GM12878 (cell line): ENCODE results near the gene TEX2. TPM values are rescaled to one million over a fixed set of nuclear protein-coding genes. Genes with fewer than 3 reads are reported as not detected.
A peak's percentile ranks its signal among the peaks of the same experiment; 100 is the strongest.

Experiments used
- ATF7 ChIP-seq: fragments of 450-650 bp; IDR thresholded peaks from 2 replicates; pipeline ENCODE4 v1.6.1; 2016; ENCODE audit warnings: low read depth, mild to moderate bottlenecking
- BHLHE40 ChIP-seq, 2 experiments: fragments of 450-650 bp in 1 of 2; IDR thresholded peaks; 2 replicates each; pipeline ENCODE4 v1.6.1; 2011 to 2017; ENCODE audit warnings: low read depth in 2 of 2, borderline replicate concordance in 1 of 2, improper control_type of control experiment in 1 of 2, low read length in 1 of 2, mild to moderate bottlenecking in 1 of 2
- CREB1 ChIP-seq: IDR thresholded peaks from 2 replicates; pipeline ENCODE4 v1.6.1; 2012; ENCODE audit warnings: low read depth, mild to moderate bottlenecking, inconsistent platforms
- E4F1 ChIP-seq: fragments of 450-650 bp; IDR thresholded peaks from 2 replicates; pipeline ENCODE4 v1.6.1; 2018; ENCODE audit warnings: borderline replicate concordance, mild to moderate bottlenecking; ENCODE audit not compliant: partially characterized antibody
- FOXM1 ChIP-seq: IDR thresholded peaks from 2 replicates; pipeline ENCODE4 v1.6.1; 2012; ENCODE audit warnings: low read depth, mild to moderate bottlenecking, inconsistent platforms, low read length, moderate library complexity
- HDGF ChIP-seq: fragments of 450-650 bp; IDR thresholded peaks from 2 replicates; pipeline ENCODE4 v1.6.1; 2016; ENCODE audit warnings: antibody characterized with exemption
- HSF1 ChIP-seq: fragments of 150-350 bp; IDR thresholded peaks from 2 replicates; pipeline ENCODE4 v1.6.1; 2014; ENCODE audit warnings: mild to moderate bottlenecking, low read depth, low read length
- KAT2A ChIP-seq: conservative IDR thresholded peaks from 2 replicates; pipeline ENCODE4 v1.6.1; 2011; ENCODE audit warnings: low read depth, low read length; ENCODE audit not compliant: control insufficient read depth
- MLLT1 ChIP-seq: fragments of 450-650 bp; IDR thresholded peaks from 2 replicates; pipeline ENCODE4 v1.6.1; 2016; ENCODE audit warnings: mild to moderate bottlenecking
- NFXL1 ChIP-seq: fragments of 450-650 bp; IDR thresholded peaks from 2 replicates; pipeline ENCODE4 v1.6.1; 2017; ENCODE audit warnings: antibody characterized with exemption, mild to moderate bottlenecking, borderline replicate concordance
- PAX8 ChIP-seq: fragments of 450-650 bp; IDR thresholded peaks from 2 replicates; pipeline ENCODE4 v1.6.1; 2017; ENCODE audit warnings: mild to moderate bottlenecking, moderate library complexity
- PBX3 ChIP-seq: IDR thresholded peaks from 2 replicates; pipeline ENCODE4 v1.6.1; 2011; ENCODE audit warnings: mild to moderate bottlenecking, low read depth, low read length, moderate library complexity; ENCODE audit not compliant: insufficient replicate concordance
- RELA ChIP-seq: fragments of 450-650 bp; IDR thresholded peaks from 2 replicates; pipeline ENCODE4 v1.8.0; 2014; ENCODE audit warnings: borderline replicate concordance; ENCODE audit not compliant: partially characterized antibody
- SUZ12 ChIP-seq: fragments of 200-600 bp; sonication (generic); IDR thresholded peaks from one replicate; pipeline ENCODE4 v1.6.1; 2018; ENCODE audit warnings: antibody characterized with exemption, mild to moderate bottlenecking; ENCODE audit not compliant: unreplicated experiment
- TARDBP ChIP-seq: IDR thresholded peaks from 2 replicates; pipeline ENCODE4 v1.6.1; 2016; ENCODE audit warnings: borderline replicate concordance
- ZNF207 ChIP-seq: fragments of 450-650 bp; IDR thresholded peaks from 2 replicates; pipeline ENCODE4 v1.6.1; 2014; ENCODE audit warnings: antibody characterized with exemption, mild to moderate bottlenecking, borderline replicate concordance
- ZNF687 ChIP-seq: fragments of 450-650 bp; IDR thresholded peaks from 2 replicates; pipeline ENCODE4 v1.6.1; 2017; ENCODE audit warnings: mild to moderate bottlenecking, moderate library complexity
- ZSCAN29 ChIP-seq: fragments of 450-650 bp; IDR thresholded peaks from 2 replicates; pipeline ENCODE4 v1.6.1; 2017; ENCODE audit warnings: mild to moderate bottlenecking, moderate library complexity
- polyA plus RNA-seq, 11 experiments: library from polyadenylated mRNA; depleted of rRNA in 4 of 11; unstranded in 6 of 11; stranded (reverse) in 5 of 11; fragments of >200 nt; fragmentation: Nextera tagmentation in 4 of 11; fragmentation: Illumina TruSeq in 1 of 11; extraction: Ambion mirVana in 4 of 11; extraction: Trizol in 1 of 11; gene quantifications; 1 replicate in 1 of 11; 2 replicates in 10 of 11; pipeline versions ENCODE4 v1.2.1 to v1.2.3, GENCODE V29; 2011 to 2016; ENCODE audit warnings: inconsistent platforms in 2 of 11, missing spikeins in 2 of 11, low read depth in 1 of 11
- total RNA-seq, 4 experiments: library from RNA; depleted of rRNA in 3 of 4; stranded (reverse); fragments of >200 nt in 3 of 4; fragmentation: Illumina TruSeq in 1 of 4; extraction: Trizol in 1 of 4; gene quantifications; 2 replicates each; pipeline versions ENCODE4 v1.2.1 to v1.2.3, GENCODE V29; 2013 to 2021

The TEX2 gene
- total and polyA plus RNA-seq, 10 of the 15 experiments (the other 5 are each of a cell fraction or from before 2014, with no cell fraction given) = 3.8 to 19.9 (median 15.8) TPM

- TF ChIP-seq PAX8 (no peak), ATF7 (peak; percentile 47), MLLT1 (peak; percentile 79), BHLHE40 (IDR thresholded peaks at IDR 0.05; ENCODE audit: borderline replicate concordance in 1 of 2, low read depth in 2 of 2, low read length in 1 of 2) (peak; percentile 56 to 86; a peak in 3 of 4 replicates), KAT2A (no peak), HDGF (no peak), ZNF207 (no peak), ZSCAN29 (no peak), RELA (peak; percentile 87), PBX3 (peak; percentile 34), HSF1 (0 out of 2 replicates have a peak, but pooled peaks have one; percentile 27), NFXL1 (no peak), SUZ12 (no peak), ZNF687 (peak; percentile 92), E4F1 (no peak), CREB1 (peak; percentile 88), TARDBP (no peak), FOXM1 (peak; percentile 80)
Measured at GRCh38 chr17:64145751-64146417, 117.2 kb downstream of the TEX2 start (continued).
